NCI-H2029 treated with DMSO at 0.1 percent for 48 hours (cell line): ENCODE measurements around the gene IMMP2L.
"Not testable (repeated sequence)": the region's sequence is repeated elsewhere in the genome, so short reads cannot be mapped to it uniquely, and the experiment has no call there.

Source experiments
- DNase-seq: peaks from one replicate; lab custom pipeline; 2025; lab: John Stamatoyannopoulos, UW

The IMMP2L gene

GRCh38 chr7:111561904-111562732, at the start of gene IMMP2L:
Gene IMMP2L (minus strand): TSS chr7:111562492.
- DNase-seq = peak; percentile 68

GRCh38 chr7:111609483-111610254, 47.4 kb upstream of the IMMP2L start:
- DNase-seq = not testable (repeated sequence)

GRCh38 chr7:111607621-111608020, 45.3 kb upstream of the IMMP2L start:
- DNase-seq = no peak

GRCh38 chr7:111605246-111605645, 43.0 kb upstream of the IMMP2L start:
- DNase-seq = no peak

GRCh38 chr7:111600091-111600490, 37.8 kb upstream of the IMMP2L start:
- DNase-seq = no peak

- no peak for DNase-seq
Observed at GRCh38 chr7:111595780-111596179, 33.5 kb upstream of the IMMP2L start.

- no peak for DNase-seq
Observed at GRCh38 chr7:111594602-111595001, 32.3 kb upstream of the IMMP2L start.

- no peak for DNase-seq
Observed at GRCh38 chr7:111593343-111593742, 31.1 kb upstream of the IMMP2L start.

GRCh38 chr7:111588065-111588433, 25.8 kb upstream of the IMMP2L start:
- DNase-seq = no peak

GRCh38 chr7:111587410-111588064, 25.2 kb upstream of the IMMP2L start:
- DNase-seq = no peak

GRCh38 chr7:111586711-111587409, 24.6 kb upstream of the IMMP2L start:
- no peak for DNase-seq

GRCh38 chr7:111581784-111582488, 19.6 kb upstream of the IMMP2L start:
- not testable (repeated sequence) for DNase-seq

GRCh38 chr7:111581207-111581606, 18.9 kb upstream of the IMMP2L start:
- DNase-seq = not testable (repeated sequence)

GRCh38 chr7:111578754-111579153, 16.5 kb upstream of the IMMP2L start:
- no peak for DNase-seq

GRCh38 chr7:111571720-111572119, 9.4 kb upstream of the IMMP2L start:
- no peak for DNase-seq

- DNase-seq = no peak
Observed at GRCh38 chr7:111568870-111569462, 6.7 kb upstream of the IMMP2L start.

GRCh38 chr7:111568419-111568818, 6.1 kb upstream of the IMMP2L start:
- DNase-seq = no peak

GRCh38 chr7:111564078-111564477, 1.8 kb upstream of the IMMP2L start:
- no peak for DNase-seq

GRCh38 chr7:111561654-111561903, 713 bp downstream of the IMMP2L start:
- DNase-seq = peak; percentile 2

GRCh38 chr7:111560773-111561653, 1.3 kb downstream of the IMMP2L start:
- no peak for DNase-seq
